HG03571 (cell line): ENCODE results near the gene LAPTM5.

ENCODE experiments used
- ATAC-seq: cut with Tn5 transposase; IDR thresholded peaks from one replicate; pipeline ENCODE4 v1.9.1; 2021; ENCODE audit not compliant: unreplicated experiment

Gene LAPTM5

DNA sequence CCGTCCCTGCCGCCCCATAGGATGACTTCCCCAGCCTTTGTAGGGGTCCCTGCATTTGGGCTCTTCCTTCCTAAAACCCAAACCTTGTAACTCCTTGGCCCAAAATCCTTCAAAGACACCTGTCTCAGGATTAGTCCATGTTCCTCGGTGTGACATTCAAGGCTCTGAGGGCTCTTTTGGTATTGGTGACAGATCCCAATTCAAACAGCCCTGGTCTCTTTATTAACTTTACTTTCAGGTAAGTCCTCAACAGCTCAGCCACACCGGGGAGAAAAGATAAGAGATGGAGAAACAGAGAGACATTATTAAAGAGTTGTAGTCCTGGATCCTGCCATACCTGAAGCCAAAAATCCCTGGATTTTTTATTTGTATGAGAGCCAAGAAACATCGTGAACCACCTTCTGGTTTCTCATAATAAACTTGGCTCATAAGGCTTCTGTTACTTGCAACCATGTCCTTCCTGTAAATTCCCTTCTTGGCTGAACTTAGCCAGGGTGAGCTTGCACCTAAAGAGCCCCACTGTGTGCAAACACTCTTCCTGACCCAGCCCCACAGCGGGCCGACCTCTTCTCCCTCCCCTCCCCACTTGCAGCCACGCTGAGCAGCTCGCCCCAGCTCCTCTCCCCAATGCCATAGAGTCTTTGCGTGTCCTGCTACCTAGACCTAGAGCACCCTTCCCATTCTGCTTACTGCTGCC lies 26.3 kb downstream of the LAPTM5 start:
- no peak for ATAC-seq

DNA sequence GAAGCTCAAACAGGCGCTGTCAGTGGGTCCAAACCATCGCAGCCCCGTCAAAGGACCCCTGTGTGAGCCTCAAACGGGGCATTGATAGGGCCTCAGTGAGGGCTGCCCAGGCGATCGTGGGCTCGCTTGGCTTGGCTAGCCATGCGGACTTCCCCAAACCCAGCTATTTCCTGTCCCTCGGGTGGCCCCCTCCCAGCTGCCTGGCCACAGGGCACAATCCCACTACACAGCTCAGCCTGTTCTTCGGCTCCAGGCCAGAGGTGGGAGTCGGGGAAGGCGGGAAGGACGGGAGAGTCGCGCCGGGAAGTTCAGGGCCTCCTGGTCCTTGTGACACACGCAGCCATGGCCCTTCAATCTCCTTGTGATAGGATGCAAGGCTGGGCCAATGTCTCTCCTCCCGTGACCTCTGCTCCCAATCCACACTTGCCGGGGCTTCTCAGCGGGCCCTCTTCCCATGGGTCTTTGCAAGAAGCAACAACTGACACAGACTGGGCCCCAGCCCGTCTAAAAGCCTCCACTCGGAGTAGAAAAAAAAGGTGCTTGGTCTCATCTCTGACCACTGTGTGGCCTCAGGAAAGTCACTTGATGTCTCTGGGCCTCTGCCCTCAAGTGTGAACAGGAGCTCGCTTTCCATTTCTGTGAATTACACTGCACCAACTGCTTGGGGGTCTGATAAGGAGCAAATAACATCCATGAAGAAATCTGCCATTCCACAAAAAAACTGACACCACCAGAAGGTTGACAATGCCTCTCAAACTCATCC lies 27.0 kb downstream of the LAPTM5 start:
- peak; percentile 37 for ATAC-seq

DNA sequence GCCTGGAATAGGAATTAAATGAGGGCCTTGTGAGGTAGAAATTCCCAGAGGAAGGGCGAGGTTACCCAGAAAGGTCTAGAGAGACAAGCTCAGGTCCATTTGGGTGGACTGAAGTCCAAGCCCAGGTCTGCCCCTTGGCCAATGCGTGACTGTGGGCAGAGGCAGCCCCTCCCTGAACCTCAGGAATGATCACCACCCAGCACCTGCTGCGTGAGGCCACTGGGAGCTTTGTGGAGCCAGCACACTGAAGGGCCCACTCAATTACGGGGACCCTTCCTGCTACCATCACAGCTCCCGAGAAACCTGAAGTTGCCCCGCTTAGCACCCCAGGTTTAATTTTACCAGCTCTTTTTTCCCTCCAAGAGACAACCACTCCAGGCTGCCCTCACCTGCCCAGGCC lies 27.7 kb downstream of the LAPTM5 start:
- no peak for ATAC-seq

DNA sequence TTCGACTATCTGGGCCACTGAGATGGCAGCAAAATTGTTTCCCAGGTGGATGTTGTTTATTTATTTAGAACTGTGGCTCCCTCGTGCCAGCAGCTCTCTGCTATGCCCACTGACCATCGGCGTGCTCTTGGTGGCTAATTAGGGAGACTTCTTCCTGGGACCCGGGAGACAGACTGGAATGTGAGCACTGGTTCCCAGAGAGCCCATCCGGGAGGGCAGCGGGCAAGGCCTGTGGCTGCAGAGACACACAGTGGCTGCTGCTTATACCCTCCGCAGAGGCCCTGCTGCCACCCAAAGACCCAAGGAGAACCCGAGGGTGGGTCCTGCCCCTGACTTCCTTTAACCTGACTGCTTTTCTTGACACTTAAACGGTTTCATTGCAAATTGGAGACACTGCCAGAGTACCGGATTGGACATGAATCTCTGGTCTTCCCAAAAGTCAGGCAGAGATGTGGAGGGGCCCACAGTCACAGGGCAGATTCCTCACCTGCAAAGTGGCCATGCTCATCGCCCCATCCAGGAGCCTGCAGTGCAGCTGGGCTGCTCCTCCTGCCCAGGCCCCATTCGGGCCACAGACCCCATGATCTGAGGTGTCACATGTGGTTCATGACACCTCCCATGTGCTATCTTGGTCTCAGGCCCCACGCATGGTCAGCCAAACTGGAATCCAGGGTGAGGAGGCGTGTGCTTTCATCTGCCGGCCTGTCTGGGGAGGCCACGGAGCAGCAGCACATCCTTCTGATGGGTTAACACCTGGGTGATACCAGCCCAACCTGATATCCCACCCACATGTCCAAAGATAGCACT lies 28.5 kb downstream of the LAPTM5 start:
- no peak for ATAC-seq

DNA sequence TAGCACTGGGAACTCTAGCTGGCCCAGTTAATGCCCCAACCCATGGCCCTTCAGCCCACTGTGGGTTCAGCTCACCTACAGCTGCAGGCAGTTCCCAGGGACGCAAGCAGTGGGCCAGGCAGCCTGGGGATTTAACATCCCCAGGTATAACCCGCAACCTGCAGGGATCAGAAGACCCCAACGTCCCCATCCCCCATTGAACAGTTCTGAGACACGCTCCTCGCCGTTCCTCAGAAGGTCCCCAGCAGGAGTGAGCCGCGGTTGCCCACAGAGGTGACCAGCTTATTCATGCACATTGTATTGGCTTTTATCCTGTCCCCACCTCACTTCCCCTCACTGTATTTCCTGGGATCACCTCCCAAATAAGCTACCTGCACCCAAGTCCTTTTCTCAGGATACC lies 29.2 kb downstream of the LAPTM5 start:
- no peak for ATAC-seq

DNA sequence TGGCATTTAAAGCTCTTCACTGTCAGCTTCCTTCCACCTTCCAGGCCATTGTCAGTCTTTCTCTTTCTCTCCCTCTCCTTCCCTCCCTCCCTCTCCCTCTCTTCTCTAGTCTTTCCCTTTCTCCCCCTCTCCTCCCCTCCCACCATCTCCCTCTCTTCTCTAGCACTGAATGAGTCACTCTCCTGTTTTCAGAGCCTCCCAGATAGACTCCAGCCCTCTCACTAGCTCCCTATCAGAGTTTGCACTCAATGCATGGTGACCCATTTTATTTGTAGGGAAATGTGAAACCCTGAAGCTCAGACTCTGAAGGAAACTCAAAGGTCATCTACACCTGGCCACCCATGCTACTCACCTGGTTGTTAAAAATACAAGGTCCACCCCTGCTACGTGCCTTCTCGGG lies 29.8 kb downstream of the LAPTM5 start:
- no peak for ATAC-seq

DNA sequence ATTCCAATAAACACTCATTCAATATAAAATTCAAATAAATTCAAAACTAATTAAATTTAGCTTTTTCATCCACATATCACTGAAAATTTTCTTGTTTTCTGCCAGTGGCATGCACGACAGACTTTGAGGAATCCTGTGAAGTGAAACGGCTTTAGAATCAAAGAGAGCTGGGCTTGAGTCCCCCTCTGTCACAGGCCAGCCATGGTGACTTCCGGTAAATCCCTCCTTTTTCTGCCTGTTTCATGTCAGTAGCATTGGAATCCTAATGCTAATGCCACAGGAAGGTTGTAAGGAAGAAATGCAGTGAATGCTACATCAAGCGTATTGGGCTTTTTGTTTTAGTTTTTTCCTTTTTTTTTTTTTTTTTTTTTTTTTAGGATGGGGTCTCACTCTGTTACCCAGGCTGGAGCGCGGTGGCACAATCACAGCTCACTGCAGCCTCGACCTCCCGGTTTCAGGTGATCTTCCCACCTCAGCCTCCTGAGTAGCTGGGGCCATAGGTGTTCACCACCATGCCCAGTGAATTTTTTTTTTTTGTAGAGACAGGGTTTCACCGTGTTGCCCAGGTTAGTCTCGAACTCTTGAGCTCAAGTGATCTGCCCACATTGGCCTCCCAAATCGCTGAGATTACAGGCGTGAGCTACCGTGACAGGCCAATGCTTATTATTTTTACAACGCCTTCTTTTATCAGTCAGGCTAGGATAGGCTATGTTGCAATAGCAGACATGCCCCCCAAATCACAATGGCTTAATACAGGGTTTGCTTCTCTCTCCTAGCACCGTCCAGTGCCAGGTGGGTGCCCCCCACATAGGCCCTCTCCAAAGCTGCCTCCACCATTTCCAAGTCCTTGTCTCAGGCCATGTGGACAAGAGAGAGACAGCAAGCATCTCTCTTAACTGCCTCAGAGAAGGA lies 30.5 kb downstream of the LAPTM5 start:
- no peak for ATAC-seq

DNA sequence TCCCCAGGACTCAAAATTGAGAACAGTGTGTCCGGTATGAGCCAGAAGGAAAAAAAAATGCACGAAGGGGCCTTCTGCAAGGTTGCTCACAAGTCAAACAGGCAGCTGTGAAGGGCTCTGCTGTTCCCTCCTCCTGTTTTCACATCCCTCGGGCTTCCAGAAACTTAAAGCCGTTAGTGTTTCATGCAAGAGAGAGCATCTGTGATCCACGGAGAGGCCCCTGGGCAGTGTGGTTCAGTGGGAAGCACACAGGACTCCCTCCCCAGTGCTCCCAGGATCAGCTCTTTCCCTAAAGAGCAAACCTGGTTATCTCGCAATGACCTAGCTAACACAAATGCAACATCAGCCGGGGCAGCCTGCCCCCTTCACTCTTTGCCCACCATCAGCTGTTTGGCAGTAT lies 31.3 kb downstream of the LAPTM5 start:
- no peak for ATAC-seq

DNA sequence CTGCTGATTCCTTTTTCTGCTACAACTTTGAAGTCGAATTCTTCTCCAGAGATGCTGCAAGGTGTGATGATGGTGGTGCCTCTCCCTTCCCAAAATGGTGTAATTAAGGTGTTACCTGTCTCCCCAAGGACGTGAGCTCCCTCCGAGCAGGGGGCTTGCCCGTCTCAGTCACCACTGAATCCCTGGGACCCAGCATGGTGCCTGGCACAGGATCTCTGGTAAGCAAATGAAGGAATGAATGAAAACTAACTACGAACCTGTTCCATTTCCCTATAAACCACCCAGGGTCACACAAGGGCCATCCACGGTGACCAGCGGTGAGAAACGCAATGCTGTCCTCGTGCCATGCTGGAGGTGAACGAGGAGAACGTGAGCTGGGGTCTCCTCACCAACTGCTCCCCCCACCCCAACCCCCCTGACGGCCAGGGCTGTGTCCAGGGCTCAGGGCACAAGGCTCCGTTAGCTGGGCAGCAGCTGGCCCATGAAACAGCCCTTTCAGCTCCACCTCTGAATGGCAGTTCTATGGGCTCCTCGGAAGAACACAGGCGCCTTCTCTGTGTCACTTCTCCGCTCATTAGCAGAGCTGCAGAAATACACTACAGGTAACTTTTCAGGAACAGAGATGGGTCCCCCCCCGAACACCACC lies 32.0 kb downstream of the LAPTM5 start:
- no peak for ATAC-seq

DNA sequence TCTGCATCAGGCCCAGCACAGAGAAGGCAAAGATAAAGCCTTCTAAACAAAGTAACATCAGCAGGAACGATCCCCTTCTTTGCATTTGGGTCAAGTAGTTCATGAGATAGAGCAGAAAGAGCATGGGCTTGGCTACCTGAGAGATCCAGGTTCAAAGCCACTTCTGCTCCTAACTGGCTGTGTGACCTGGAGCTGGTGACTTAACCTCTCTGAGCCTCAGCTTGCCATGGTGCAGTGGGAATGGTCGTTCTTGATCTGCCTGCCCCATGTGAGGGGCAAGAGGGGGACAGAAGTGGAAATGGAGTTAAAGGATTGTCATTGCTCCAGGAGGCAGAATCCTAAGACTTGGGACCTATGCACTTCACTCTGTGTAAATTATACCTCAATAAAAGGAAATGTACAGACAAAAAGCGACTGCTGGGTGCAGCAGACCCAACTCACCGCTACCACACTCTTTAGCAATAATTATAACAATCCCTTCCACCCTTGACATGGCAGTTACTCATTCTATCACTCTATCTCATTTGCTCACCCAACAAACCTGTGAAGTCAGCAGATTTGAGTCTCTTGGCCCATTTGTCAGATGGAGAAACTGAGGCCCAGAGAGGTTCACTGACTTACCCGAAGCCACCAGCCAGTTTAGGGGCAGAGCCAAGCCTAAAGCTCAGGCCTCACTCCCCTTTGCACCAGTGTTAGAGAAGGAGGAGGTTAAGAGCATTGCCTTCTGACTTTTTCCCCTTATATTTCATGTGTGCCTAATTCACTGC lies 32.7 kb downstream of the LAPTM5 start:
- no peak for ATAC-seq

DNA sequence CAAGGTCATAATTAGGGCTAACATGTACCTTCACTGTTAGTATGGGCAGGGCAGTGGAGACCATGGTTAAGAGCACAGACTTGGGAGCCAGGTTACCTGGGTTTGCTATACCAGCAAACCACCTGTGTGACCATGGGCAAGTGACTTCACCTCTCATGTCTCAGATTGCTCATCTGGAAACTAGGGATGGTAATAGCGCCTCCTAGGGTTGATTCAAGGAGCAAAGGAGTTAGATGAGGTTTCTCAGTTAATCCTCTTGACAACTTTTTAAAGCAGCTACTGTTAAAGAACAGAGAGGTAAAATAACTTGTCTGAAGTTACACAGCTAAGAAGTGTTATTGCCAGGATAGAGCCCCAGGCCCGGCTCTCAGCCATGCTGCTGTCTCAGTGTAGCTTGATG lies 33.4 kb downstream of the LAPTM5 start:
- ATAC-seq = no peak

DNA sequence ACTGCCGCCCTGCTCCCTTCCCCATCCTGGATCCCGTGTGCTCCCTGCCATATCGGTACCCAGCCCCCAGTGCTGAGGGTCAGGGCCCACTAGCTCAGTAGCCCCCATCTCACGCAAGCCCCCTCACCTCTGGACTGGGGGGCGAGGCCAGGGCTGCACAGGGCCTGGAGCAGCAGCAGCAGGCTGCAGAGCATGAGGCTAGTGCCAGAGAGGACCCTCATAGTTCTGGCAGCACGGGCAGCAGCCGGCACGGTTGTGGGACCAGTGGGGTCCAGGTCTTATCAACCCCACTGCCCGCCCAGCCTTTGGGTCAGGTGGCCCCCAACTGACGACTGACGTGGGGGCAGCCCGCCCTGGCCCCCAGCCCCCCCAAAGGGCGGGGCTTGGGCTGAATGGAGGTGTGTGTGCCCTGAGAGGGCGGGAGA lies 34.2 kb downstream of the LAPTM5 start, which contains the start of gene MATN1:
Gene MATN1, minus strand, starts transcription at position 255 of the 425 bp plus-strand sequence. Its CDS starts 34 bp downstream, at position 221.
- ATAC-seq = no peak

DNA sequence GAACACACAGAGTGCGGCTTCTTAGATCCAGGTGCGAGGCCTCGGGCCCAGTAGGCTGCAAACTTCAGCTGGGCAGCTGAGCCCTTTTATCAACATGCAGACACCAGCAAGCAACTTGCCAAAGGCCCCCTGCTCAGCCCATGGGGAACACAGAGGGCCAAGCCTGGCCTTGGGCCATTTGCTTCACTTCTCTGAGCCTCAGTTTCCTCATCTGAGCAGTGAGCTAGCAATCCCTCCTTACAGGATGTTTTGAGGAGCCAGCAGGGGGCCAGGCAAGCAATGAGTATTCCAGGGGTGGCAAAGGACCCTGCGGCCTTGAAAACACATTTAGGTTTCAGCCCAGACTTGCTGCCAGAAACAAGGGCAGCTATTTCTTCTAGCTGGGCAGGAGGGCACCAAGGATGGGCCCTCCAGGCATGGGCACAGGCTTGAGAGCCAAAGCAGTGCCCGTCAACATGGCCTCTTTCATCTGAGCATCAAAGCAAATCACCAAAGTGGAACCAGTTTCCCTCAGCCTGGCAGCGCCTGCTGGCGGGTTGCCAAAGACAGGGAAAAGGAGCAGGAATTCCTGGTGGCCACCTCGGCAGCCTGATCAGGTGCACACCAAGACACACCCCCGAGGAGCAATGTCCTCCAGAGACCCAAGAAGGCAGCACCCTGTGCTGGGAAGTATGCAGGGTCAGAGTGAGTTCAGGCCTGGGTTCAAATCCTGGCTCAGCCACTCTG lies 35.6 kb downstream of the LAPTM5 start:
- ATAC-seq = no peak

DNA sequence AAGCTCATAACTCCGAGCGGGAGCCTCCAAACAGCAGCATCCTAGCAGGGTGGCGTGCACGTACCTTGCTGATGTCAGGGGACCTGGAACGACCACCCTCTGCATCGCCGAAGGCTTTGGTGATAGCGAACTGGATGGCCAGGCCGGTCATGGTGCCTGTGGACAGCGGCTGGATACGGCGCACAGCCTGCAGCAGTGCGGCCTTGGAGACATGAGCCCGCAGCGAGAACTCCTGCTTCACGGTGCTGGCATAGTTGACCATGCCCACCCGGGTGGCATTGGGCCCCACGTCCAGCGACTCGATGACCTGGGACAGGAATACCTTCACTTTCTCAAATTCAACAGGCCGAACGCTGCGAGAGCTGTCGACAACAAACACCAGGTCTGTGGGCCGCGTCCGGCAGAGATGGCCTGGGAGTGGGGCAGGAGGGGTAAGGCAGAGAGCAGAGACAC lies 36.2 kb downstream of the LAPTM5 start:
- ATAC-seq = no peak

DNA sequence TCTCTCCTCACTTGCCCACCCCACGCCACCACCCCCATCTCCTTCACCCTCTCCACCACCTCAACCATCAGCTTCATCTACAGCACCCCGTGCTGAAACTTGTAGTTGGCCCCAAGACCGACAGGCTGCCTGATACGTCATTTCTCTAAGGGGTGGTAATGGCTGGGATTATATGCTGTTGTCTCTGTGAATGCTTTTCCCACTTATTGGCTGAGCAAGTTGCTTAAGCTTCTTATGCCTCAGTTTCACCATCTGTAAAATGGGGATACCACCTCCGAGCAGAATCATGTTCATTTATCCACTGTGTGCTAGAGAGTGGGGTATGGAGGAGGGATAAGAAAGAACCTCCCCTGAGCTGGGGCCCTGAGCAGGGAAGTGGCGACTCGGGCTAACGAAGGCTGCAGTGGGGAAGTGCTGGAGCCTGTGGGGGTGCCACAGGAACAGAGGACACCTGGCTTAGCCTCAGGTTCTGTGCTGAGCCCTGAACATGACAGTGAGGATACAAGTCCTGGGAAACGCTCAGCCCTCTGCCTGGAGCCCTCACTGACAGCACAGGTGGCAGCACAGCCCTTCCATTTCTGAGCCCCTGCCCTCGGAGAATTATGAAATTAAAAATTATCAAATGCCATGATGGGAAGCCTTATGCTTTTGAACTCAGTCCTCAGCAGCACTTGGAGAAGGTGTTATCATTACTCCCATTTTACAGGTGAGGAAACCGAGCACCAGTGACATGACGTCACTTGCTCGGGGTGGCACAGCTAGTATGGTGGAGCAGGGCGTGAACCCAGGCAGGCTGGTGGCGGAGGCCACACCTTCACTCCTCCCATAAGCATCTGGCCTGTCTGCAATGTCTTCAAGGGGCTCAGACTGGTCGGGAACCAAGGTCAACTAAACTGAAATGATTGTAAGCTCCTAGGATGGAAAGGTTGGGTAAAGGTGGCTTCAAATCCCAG lies 37.0 kb downstream of the LAPTM5 start:
- no peak for ATAC-seq

DNA sequence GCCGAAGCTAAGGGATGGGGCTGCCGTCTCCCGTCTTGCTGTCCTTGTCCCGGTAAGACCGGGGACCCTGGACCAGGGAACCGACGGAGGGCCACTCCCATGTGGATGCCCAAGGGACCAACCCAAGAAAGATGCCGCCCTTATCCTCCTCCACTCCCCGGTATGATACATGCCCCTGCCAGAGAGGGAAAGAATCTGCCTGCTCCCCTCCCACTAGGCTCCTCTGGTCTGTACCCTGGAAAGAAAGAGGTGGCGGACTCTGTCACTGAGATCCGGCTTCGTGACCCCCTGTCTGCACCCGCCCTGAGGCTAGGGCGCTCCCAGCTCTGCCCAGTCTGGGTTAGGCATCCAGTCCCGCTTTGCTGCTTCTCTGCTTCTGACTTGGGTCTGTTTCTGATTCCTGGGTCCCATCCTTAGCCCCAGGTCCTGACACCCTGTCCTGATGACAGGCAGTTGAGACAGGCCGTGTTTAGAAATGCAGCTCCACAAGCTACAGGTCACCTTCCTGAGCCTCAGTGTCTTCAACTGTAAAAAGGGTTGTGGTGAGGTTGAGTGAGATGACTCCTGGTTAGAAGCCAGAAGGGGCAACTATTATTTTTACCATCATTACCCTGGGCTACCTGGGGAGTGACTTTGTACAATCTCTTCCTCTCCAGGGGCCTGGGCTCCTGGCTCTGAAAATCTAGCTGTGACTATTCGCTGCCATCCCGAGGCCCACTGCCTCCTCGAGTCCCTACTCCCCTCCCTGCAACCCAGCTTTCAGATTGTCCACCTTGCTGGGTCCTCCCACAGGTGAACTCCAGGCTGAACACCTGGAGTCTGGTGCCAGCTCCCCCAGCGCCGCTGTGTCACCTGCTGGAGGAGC lies 37.9 kb downstream of the LAPTM5 start:
- no peak for ATAC-seq
